ENCODE results near the gene BNIP3.
"Not testable (repeated sequence)": the region's sequence is repeated elsewhere in the genome, so short reads cannot be mapped to it uniquely, and the experiment has no call there.

Gene BNIP3

DNA sequence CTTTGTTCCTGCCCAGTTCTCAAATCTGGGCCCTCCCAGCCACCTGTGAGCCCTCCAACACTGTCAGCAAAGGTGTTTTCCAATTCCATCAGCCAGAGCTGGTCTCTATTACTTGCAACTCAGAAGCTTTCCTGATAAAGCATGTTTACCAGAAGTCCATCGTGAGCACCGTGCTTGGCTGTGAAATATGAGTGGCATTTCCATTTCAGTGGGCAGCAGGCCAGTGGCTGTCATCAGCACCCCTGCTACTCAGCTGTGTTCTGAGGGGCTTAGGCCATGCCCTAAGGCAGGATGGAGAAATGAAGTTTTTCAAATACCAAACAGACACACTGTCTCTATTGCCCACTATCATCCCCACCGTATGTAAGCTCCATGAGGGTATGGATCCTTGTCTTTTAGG is 12.7 kb upstream of the BNIP3 start:
- Mint-ChIP-seq H3K4me3 (no peak overlapping the region), H3K9me3 (no peaks in the 10 kb centered on the region), H3K36me3 (ENCODE audit: low read depth) (no peaks in the 10 kb centered on the region), H3K27me3 (ENCODE audit: low read depth, poor library complexity) (peaks cover 5% of the 10 kb centered on the region), H3K27ac (no peak overlapping the region), H3K4me1 (peaks cover 38% of the 10 kb centered on the region)
- TF ChIP-seq, protein P1, sequence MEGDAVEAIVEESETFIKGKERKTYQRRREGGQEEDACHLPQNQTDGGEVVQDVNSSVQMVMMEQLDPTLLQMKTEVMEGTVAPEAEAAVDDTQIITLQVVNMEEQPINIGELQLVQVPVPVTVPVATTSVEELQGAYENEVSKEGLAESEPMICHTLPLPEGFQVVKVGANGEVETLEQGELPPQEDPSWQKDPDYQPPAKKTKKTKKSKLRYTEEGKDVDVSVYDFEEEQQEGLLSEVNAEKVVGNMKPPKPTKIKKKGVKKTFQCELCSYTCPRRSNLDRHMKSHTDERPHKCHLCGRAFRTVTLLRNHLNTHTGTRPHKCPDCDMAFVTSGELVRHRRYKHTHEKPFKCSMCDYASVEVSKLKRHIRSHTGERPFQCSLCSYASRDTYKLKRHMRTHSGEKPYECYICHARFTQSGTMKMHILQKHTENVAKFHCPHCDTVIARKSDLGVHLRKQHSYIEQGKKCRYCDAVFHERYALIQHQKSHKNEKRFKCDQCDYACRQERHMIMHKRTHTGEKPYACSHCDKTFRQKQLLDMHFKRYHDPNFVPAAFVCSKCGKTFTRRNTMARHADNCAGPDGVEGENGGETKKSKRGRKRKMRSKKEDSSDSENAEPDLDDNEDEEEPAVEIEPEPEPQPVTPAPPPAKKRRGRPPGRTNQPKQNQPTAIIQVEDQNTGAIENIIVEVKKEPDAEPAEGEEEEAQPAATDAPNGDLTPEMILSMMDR (IDR thresholded peaks at IDR 0.05) = no peak
- DNase-seq = no peak

DNA sequence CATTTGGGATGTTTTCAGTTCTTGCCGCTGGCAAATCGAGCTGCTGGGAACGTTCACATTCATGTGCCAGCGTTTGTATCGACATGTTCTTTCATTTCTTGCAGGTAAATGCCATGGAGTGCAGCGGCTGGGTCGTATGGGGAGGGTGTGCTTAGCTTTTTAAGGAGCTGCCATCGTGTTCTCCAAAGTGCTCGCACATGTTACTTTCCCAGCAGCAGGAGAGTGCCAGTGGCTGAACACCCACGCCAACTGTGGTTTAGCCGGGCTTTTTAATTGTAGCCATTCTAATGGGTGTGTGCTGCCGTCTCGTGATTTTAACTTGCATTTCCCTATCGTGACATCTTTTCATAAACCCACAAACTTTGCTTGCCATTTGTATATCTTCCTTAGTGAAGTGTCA is 11.6 kb upstream of the BNIP3 start:
- DNase-seq = no peak
- no peak overlapping the region for H3K4me3 Mint-ChIP-seq
- TF ChIP-seq, protein P1 (IDR thresholded peaks at IDR 0.05) = no peak
- H3K9me3 Mint-ChIP-seq = peaks cover 7% of the 10 kb centered on the region
- H3K4me1 Mint-ChIP-seq = peaks cover 28% of the 10 kb centered on the region
- H3K27me3 Mint-ChIP-seq (ENCODE audit: low read depth, poor library complexity) = peaks cover 5% of the 10 kb centered on the region
- no peaks in the 10 kb centered on the region for H3K36me3 Mint-ChIP-seq (ENCODE audit: low read depth)
- no peak overlapping the region for H3K27ac Mint-ChIP-seq

DNA sequence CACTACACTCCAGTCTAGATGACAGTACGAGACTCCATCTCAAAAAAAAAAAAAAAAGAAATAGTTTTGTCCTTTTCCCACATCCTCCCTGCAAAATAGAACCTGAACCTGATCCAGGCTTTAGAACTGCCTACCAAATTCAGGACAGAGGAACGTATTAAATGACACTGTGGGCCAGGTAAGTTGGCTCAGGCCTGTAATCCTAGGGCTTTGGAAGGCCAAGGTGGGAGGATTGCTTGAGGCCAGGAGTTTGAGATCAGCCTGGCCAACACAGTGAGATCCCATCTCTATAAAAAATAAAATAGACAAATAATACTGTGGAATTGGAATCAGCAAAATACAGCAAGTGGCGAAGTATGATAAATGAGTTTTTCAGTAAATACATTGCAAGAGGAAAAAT is 10.0 kb upstream of the BNIP3 start:
- H3K4me1 Mint-ChIP-seq = peaks cover 12% of the 10 kb centered on the region
- H3K27me3 Mint-ChIP-seq (ENCODE audit: low read depth, poor library complexity) = peaks cover 5% of the 10 kb centered on the region
- peaks cover 21% of the 10 kb centered on the region for H3K9me3 Mint-ChIP-seq
- no peak overlapping the region for H3K4me3 Mint-ChIP-seq
- H3K27ac Mint-ChIP-seq = no peak overlapping the region
- no peak for DNase-seq
- TF ChIP-seq, protein P1 (IDR thresholded peaks at IDR 0.05) = no peak
- peaks cover 4% of the 10 kb centered on the region for H3K36me3 Mint-ChIP-seq (ENCODE audit: low read depth)

DNA sequence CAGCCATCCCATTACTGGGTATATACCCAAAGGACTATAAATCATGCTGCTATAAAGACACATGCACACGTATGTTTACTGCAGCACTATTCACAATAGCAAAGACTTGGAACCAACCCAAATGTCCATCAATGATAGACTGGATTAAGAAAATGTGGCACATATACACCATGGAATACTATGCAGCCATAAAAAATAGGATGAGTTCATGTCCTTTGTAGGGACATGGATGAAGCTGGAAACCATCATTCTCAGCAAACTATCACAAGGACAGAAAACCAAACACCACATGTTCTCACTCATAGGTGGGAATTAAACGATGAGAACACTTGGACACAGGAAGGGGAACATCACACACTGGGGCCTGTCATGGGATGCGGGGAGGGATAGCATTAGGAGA is 6.1 kb upstream of the BNIP3 start:
- H3K36me3 Mint-ChIP-seq (ENCODE audit: low read depth) = peaks cover 34% of the 10 kb centered on the region
- H3K9me3 Mint-ChIP-seq = peaks cover 57% of the 10 kb centered on the region
- not testable (repeated sequence) for H3K4me1 Mint-ChIP-seq; DNase-seq; H3K27me3 Mint-ChIP-seq (ENCODE audit: low read depth, poor library complexity); H3K27ac Mint-ChIP-seq; H3K4me3 Mint-ChIP-seq

DNA sequence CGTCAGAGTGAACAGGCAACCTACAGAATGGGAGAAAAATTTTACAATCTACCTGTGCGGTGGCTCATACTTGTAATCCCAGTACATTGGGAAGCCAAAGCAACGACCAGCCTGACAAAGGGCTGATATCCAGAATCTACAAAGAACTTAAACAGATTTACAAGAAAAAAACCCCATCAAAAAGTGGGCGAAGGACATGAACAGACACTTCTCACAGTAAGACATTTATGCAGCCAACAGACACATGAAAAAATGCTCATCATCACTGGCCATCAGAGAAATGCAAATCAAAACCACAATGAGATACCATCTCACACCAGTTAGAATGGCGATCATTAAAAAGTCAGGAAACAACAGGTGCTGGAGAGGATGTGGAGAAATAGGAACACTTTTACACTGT is 5.6 kb upstream of the BNIP3 start:
- H3K27me3 Mint-ChIP-seq (ENCODE audit: low read depth, poor library complexity); DNase-seq; H3K27ac Mint-ChIP-seq; H3K4me3 Mint-ChIP-seq; H3K4me1 Mint-ChIP-seq: not testable (repeated sequence)
- H3K9me3 Mint-ChIP-seq = peaks cover 58% of the 10 kb centered on the region
- H3K36me3 Mint-ChIP-seq (ENCODE audit: low read depth) = peaks cover 34% of the 10 kb centered on the region

DNA sequence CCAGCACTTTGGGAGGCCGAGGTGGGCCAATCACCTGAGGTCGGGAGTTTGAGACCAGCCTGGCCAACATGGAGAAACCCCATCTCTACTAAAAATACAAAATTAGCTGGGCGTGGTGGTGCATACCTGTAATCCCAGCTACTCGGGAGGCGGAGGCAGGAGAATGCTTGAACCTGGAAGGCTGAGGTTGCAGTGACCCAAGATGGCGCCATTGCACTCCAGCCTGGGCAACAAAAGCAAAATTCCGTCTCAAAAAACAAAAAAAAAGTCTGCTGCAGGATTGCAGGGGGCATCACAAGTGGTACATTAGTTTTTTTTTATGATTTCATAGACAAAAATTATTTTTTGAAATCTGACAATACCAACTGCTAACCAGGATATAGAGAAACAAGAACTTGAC is 5.1 kb upstream of the BNIP3 start:
- H3K4me3 Mint-ChIP-seq; H3K27me3 Mint-ChIP-seq (ENCODE audit: low read depth, poor library complexity); H3K4me1 Mint-ChIP-seq; DNase-seq; H3K27ac Mint-ChIP-seq: not testable (repeated sequence)
- peaks cover 58% of the 10 kb centered on the region for H3K9me3 Mint-ChIP-seq
- H3K36me3 Mint-ChIP-seq (ENCODE audit: low read depth) = peaks cover 34% of the 10 kb centered on the region

DNA sequence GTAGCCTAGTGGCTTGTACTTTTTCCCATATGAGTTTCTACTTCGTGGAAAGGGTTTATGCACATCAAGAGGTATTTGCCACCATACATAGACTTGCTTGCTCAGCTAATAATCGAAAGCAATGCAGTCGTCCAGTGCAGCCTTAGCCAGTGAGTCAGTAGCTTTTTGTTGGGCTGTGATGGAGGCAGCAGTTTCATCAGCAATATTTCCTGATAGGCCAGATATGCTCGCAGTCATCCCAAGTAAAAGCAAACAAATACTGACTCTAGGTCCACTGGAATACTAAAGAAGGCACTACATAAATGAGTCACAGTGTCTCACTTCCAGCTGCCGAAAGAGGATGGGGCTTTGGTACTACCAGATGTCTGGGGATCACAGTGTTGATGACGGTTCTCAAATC is 2.1 kb upstream of the BNIP3 start:
- TF ChIP-seq, protein P1 (IDR thresholded peaks at IDR 0.05) = no peak

More for the DNA sequence above, 2.1 kb upstream of the BNIP3 start:
- peaks cover 16% of the 10 kb centered on the region for H3K27me3 Mint-ChIP-seq (ENCODE audit: low read depth, poor library complexity)
- DNase-seq = no peak
- H3K4me3 Mint-ChIP-seq = no peak overlapping the region
- no peak overlapping the region for H3K27ac Mint-ChIP-seq
- peaks cover 47% of the 10 kb centered on the region for H3K36me3 Mint-ChIP-seq (ENCODE audit: low read depth)
- H3K9me3 Mint-ChIP-seq = peaks cover 59% of the 10 kb centered on the region
- H3K4me1 Mint-ChIP-seq = peaks cover 20% of the 10 kb centered on the region

Data from nephron progenitor cell (in vitro differentiated cells).